Testis (tissue), 2 donors: ENCODE data around the gene CUL4A.

Source experiments
- CTCF ChIP-seq, 3 experiments: fragments of 450-650 bp in 2 of 3; fragments of 200-600 bp in 1 of 3; sonication (generic) in 1 of 3; IDR thresholded peaks; one replicate each; pipeline ENCODE4 v1.5.1; 2016 to 2019; ENCODE audit warnings: antibody characterized with exemption in 3 of 3, mild to moderate bottlenecking in 2 of 3, moderate library complexity in 1 of 3
- POLR2A ChIP-seq: fragments of 450-650 bp; IDR thresholded peaks from one replicate; pipeline ENCODE4 v1.6.1; 2017; ENCODE audit warnings: antibody characterized with exemption, mild to moderate bottlenecking, moderate library complexity

GRCh38 chr13:113274721-113275120 is 65.3 kb downstream of the CUL4A start:
- TF ChIP-seq CTCF (IDR thresholded peaks at IDR 0.05): no peak
- no peak for TF ChIP-seq POLR2A
